GM23338 (cell line): ENCODE measurements around the gene LRRC10B. TPM values are rescaled to one million over a fixed set of nuclear protein-coding genes. Genes with fewer than 3 reads are reported as not detected.

Experiments used
- ATAC-seq: fragments of 200-7000 bp; cut with Tn5 transposase; 3 replicates; pipeline ENCODE4 v1.9.1; 2020
- DNase-seq: peaks from one replicate; pipeline ENCODE4 v3.0.0-alpha.2; 2015; ENCODE audit warnings: low spot score
- H2AFZ ChIP-seq: fragments of 200-600 bp; sonication (generic); 2 replicates; pipeline ENCODE4 v1.8.0; 2016; ENCODE audit warnings: antibody characterized with exemption, mild to moderate bottlenecking, moderate library complexity
- H3F3A ChIP-seq: fragments of 200-600 bp; sonication (generic); replicated peaks from 2 replicates; pipeline ENCODE4 v1.8.0; 2017; ENCODE audit warnings: antibody characterized with exemption, mixed run types, low read depth
- H3K27ac ChIP-seq: fragments of 200-600 bp; sonication (generic); 2 replicates; pipeline ENCODE4 v1.6.1; 2016; ENCODE audit warnings: low read depth
- H3K27me3 ChIP-seq: fragments of 200-600 bp; sonication (generic); 2 replicates; pipeline ENCODE4 v1.8.0; 2016; ENCODE audit warnings: mild to moderate bottlenecking, mixed run types, moderate library complexity; ENCODE audit not compliant: insufficient read depth
- H3K36me3 ChIP-seq: fragments of 200-600 bp; sonication (generic); 2 replicates; pipeline ENCODE4 v1.8.0; 2016; ENCODE audit warnings: mild to moderate bottlenecking; ENCODE audit not compliant: insufficient read depth
- H3K4me1 ChIP-seq: fragments of 200-600 bp; sonication (generic); 2 replicates; pipeline ENCODE4 v1.8.0; 2016; ENCODE audit warnings: mild to moderate bottlenecking, moderate library complexity; ENCODE audit not compliant: insufficient read depth
- H3K4me2 ChIP-seq: fragments of 200-600 bp; sonication (generic); 2 replicates; pipeline ENCODE4 v1.7.1; 2017; ENCODE audit warnings: mixed run types
- H3K4me3 ChIP-seq: fragments of 200-600 bp; sonication (generic); 2 replicates; pipeline ENCODE4 v1.6.1; 2016; ENCODE audit warnings: mixed run types
- H3K79me2 ChIP-seq: fragments of 200-600 bp; sonication (generic); replicated peaks from 2 replicates; pipeline ENCODE4 v1.8.0; 2017; ENCODE audit warnings: mild to moderate bottlenecking; ENCODE audit not compliant: insufficient read depth
- H3K9me2 ChIP-seq: fragments of 200-600 bp; sonication (generic); 2 replicates; pipeline ENCODE4 v1.8.0; 2017; ENCODE audit not compliant: insufficient read depth
- H4K20me1 ChIP-seq: fragments of 200-600 bp; sonication (generic); replicated peaks from 2 replicates; pipeline ENCODE4 v1.8.0; 2017; ENCODE audit warnings: mild to moderate bottlenecking; ENCODE audit not compliant: insufficient read depth
- H3K27ac Mint-ChIP-seq: 2 replicates; pipeline ENCODE4 v1.8.0; 2020; ENCODE audit warnings: inconsistent platforms, mild to moderate bottlenecking, moderate library complexity, mixed read lengths
- H3K27me3 Mint-ChIP-seq: 3 replicates; pipeline ENCODE4 v1.8.0; 2022; ENCODE audit warnings: low read depth, mild to moderate bottlenecking, moderate library complexity, mixed read lengths, inconsistent platforms; ENCODE audit not compliant: insufficient read depth, poor library complexity
- H3K36me3 Mint-ChIP-seq: 3 replicates; pipeline ENCODE4 v1.8.0; 2021; ENCODE audit warnings: low read depth, mild to moderate bottlenecking, inconsistent platforms, moderate library complexity, mixed read lengths
- H3K4me1 Mint-ChIP-seq: 3 replicates; pipeline ENCODE4 v1.8.0; 2020; ENCODE audit warnings: mild to moderate bottlenecking, inconsistent platforms, mixed read lengths
- H3K4me3 Mint-ChIP-seq: 3 replicates; pipeline ENCODE4 v1.8.0; 2021; ENCODE audit warnings: moderate library complexity, mild to moderate bottlenecking, inconsistent platforms, mixed read lengths
- H3K9me3 Mint-ChIP-seq: 3 replicates; pipeline ENCODE4 v1.8.0; 2020; ENCODE audit warnings: moderate library complexity, mild to moderate bottlenecking, inconsistent platforms, mixed read lengths
- JUNB ChIP-seq: IDR thresholded peaks from one replicate; pipeline ENCODE4 v1.6.1; 2016; ENCODE audit warnings: antibody characterized with exemption; ENCODE audit not compliant: unreplicated experiment
- polyA plus RNA-seq: library from polyadenylated mRNA; unstranded; fragments of >200 nt; fragmentation: Nextera tagmentation; extraction: Ambion mirVana; gene quantifications from 2 replicates; pipeline ENCODE4 v1.2.1, GENCODE V29; 2016
- total RNA-seq: library from RNA; depleted of rRNA; stranded (reverse); fragments of >200 nt; shearing (Covaris generic); gene quantifications from 2 replicates; pipeline ENCODE4 v1.2.3, GENCODE V29; 2014
- TF ChIP-seq, protein P1 (sequence below), 2 experiments: fragments of 200-600 bp in 1 of 2; sonication (generic) in 1 of 2; conservative IDR thresholded peaks; 2 replicates each; pipeline versions ENCODE4 v1.5.1 to v1.6.1; 2016 to 2017; ENCODE audit warnings: antibody characterized with exemption in 2 of 2, low read depth in 2 of 2, mild to moderate bottlenecking in 2 of 2, moderate library complexity in 1 of 2
- TF ChIP-seq, protein P2 (sequence below): IDR thresholded peaks from one replicate; pipeline ENCODE4 v1.6.1; 2018; ENCODE audit warnings: antibody characterized with exemption; ENCODE audit not compliant: unreplicated experiment
- TF ChIP-seq, protein P3 (sequence below): IDR thresholded peaks from 2 replicates; pipeline ENCODE4 v1.6.1; 2016; ENCODE audit warnings: antibody characterized with exemption

The LRRC10B gene
- total and polyA plus RNA-seq, 2 experiments from 2014 or later, result 0.47 to 1.6 TPM

DNA sequence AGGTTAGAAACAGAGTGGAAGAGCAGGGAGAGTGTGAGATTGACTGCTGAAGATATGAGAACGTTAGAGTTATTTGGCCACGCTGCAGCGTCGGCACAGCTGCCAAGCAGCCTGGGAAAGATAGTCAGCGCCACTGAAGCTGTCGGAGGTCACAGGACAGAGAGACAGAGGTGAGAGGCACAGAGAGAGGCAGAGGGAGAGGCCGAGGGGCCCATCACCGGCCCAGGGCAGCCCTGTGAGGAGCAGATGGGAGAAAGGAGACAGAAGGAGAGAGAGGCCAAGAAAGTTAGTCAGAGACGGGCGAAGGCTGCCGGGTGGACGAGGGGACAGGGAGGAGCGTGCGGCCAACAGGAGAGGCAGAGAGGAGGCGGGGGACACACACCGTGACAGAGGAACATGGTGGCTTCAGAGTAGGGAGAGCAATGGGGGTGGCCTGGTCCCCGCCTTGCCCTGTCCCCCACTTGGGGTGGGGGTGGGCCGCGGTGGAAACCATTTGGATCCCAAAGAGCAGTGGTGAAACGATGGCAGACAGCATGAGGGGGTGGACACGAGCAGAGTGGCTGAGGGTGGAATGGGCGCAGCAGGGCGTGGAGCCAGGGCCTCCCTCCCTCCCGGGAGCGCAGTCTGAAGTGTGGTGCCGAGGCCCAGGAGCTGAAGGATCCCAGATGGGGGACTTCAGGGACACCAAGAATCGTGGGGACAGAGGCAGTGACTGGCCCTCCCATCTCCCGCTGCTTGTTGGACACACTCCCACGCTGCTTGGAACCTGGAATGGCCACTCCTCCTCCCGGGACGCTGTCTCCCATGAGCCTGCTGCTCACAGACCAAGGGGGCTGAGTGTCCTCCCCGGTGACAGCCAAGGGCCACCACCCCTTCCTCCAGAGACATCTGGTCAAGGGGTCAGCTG, 26.6 kb downstream of the LRRC10B start (continued):
- TF ChIP-seq, protein P1, sequence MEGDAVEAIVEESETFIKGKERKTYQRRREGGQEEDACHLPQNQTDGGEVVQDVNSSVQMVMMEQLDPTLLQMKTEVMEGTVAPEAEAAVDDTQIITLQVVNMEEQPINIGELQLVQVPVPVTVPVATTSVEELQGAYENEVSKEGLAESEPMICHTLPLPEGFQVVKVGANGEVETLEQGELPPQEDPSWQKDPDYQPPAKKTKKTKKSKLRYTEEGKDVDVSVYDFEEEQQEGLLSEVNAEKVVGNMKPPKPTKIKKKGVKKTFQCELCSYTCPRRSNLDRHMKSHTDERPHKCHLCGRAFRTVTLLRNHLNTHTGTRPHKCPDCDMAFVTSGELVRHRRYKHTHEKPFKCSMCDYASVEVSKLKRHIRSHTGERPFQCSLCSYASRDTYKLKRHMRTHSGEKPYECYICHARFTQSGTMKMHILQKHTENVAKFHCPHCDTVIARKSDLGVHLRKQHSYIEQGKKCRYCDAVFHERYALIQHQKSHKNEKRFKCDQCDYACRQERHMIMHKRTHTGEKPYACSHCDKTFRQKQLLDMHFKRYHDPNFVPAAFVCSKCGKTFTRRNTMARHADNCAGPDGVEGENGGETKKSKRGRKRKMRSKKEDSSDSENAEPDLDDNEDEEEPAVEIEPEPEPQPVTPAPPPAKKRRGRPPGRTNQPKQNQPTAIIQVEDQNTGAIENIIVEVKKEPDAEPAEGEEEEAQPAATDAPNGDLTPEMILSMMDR (conservative IDR thresholded peaks at IDR 0.05; ENCODE audit: low read depth in 2 of 2), result no peak

DNA sequence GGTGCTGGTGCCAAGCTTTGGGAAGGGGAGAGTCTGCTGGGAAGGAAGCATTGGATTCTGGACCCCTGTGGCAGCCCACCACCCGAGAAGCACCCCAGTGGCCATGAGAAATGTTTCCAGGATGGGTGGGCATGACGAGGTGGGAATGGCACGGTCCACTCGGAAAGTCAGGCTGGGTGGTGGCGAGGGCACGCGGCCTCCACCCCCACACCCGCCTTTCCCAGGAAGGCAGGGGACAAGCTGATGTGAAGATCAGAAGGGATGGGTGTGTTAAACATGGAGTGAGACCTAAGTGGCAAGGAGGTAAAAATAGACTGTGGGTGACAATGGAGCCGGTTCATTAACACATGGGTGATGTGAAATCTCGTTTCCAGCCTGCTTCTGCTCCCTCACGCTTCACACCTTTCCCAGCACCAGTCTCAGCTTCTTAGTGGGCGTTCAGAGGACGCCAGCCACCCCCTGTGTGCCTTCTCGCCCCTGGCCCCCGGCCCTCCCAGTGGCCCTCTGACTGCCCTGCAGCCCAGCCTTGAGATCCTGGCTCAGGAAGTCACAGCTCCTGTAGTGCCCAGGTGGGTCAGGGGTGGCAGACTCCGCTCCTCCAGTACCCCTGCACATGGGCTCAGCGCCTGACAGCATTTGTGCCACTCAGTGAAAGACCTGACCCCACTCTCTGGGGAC, 27.6 kb downstream of the LRRC10B start:
- no peaks in the 10 kb centered on the region for H3K79me2 ChIP-seq

More for the DNA sequence above, 27.6 kb downstream of the LRRC10B start:
- Histone ChIP-seq H3K4me3 (no peak overlapping the region), H3K36me3 (no peaks in the 10 kb centered on the region), H3K4me2 (no peak overlapping the region), H3K27ac (no peak overlapping the region), H3K9me2 (0 out of 2 replicates have a peak, but pooled peaks cover 4% of the 10 kb centered on the region), H4K20me1 (no peaks in the 10 kb centered on the region), H3K4me1 (peaks cover 9% of the 10 kb centered on the region; the same call in 1 of the 2 replicates), H3F3A (0 out of 2 replicates have a peak, but pooled peaks cover 3% of the 10 kb centered on the region), H2AFZ (no peak overlapping the region), H3K27me3 (no peaks in the 10 kb centered on the region)
- no peak overlapping the region for H3K4me3 Mint-ChIP-seq
- H3K4me1 Mint-ChIP-seq, result peaks cover 35% of the 10 kb centered on the region
- H3K27me3 Mint-ChIP-seq, result peaks cover 13% of the 10 kb centered on the region
- TF ChIP-seq JUNB, result no peak
- TF ChIP-seq, protein P2, sequence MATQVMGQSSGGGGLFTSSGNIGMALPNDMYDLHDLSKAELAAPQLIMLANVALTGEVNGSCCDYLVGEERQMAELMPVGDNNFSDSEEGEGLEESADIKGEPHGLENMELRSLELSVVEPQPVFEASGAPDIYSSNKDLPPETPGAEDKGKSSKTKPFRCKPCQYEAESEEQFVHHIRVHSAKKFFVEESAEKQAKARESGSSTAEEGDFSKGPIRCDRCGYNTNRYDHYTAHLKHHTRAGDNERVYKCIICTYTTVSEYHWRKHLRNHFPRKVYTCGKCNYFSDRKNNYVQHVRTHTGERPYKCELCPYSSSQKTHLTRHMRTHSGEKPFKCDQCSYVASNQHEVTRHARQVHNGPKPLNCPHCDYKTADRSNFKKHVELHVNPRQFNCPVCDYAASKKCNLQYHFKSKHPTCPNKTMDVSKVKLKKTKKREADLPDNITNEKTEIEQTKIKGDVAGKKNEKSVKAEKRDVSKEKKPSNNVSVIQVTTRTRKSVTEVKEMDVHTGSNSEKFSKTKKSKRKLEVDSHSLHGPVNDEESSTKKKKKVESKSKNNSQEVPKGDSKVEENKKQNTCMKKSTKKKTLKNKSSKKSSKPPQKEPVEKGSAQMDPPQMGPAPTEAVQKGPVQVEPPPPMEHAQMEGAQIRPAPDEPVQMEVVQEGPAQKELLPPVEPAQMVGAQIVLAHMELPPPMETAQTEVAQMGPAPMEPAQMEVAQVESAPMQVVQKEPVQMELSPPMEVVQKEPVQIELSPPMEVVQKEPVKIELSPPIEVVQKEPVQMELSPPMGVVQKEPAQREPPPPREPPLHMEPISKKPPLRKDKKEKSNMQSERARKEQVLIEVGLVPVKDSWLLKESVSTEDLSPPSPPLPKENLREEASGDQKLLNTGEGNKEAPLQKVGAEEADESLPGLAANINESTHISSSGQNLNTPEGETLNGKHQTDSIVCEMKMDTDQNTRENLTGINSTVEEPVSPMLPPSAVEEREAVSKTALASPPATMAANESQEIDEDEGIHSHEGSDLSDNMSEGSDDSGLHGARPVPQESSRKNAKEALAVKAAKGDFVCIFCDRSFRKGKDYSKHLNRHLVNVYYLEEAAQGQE, result no peak
- TF ChIP-seq, protein P3, sequence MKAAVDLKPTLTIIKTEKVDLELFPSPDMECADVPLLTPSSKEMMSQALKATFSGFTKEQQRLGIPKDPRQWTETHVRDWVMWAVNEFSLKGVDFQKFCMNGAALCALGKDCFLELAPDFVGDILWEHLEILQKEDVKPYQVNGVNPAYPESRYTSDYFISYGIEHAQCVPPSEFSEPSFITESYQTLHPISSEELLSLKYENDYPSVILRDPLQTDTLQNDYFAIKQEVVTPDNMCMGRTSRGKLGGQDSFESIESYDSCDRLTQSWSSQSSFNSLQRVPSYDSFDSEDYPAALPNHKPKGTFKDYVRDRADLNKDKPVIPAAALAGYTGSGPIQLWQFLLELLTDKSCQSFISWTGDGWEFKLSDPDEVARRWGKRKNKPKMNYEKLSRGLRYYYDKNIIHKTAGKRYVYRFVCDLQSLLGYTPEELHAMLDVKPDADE, result no peak
- TF ChIP-seq, protein P1 (conservative IDR thresholded peaks at IDR 0.05; ENCODE audit: low read depth in 2 of 2), result no peak
- DNase-seq, result no peak
- H3K36me3 Mint-ChIP-seq, result no peaks in the 10 kb centered on the region; the same call in 2 of the 3 replicates
- no peak for ATAC-seq
- H3K27ac Mint-ChIP-seq, result no peak overlapping the region
- H3K9me3 Mint-ChIP-seq, result no peaks in the 10 kb centered on the region
